Body of pancreas (tissue), 4 donors: ENCODE measurements around the gene AMMECR1. TPM values are rescaled to one million over a fixed set of nuclear protein-coding genes. Genes with fewer than 3 reads are reported as not detected.

Experiments used
- ATAC-seq: fragments of 150-250 bp; one replicate; pipeline ENCODE4 v1.9.1; 2016
- DNase-seq, 4 donors: peaks; one replicate each; pipeline ENCODE4 v3.0.0-alpha.2; 2019
- H3K27ac ChIP-seq, 4 donors: fragments of 200-600 bp; sonication (generic); 1 replicate in 3 of 4; 2 replicates in 1 of 4; pipeline versions ENCODE4 v1.5.1 to v1.6.1; 2016 to 2019; ENCODE audit warnings: mild to moderate bottlenecking in 1 of 4, mixed read lengths in 1 of 4, moderate library complexity in 1 of 4
- H3K27me3 ChIP-seq, 2 donors: fragments of 200-600 bp; sonication (generic); one replicate each; pipeline ENCODE4 v1.6.0; 2016; ENCODE audit warnings: mild to moderate bottlenecking in 1 of 2
- H3K36me3 ChIP-seq, 2 donors: fragments of 200-600 bp; sonication (generic); replicated peaks in 1 of 2; 2 replicates each; pipeline ENCODE4 v1.5.1; 2016; ENCODE audit warnings: low read depth in 2 of 2; ENCODE audit not compliant: insufficient read depth in 1 of 2
- H3K4me1 ChIP-seq: fragments of 200-600 bp; sonication (generic); one replicate; pipeline ENCODE4 v1.6.0; 2016
- H3K4me3 ChIP-seq, 2 donors: fragments of 200-600 bp; sonication (generic); 1 replicate in 1 of 2; 2 replicates in 1 of 2; pipeline ENCODE4 v1.5.1; 2016 to 2019
- H3K9me3 ChIP-seq, 3 donors: fragments of 200-600 bp; sonication (generic); 1 replicate in 2 of 3; 2 replicates in 1 of 3; pipeline ENCODE4 v1.5.1; 2016
- CTCF ChIP-seq, 7 experiments: fragments of 450-650 bp in 4 of 7; fragments of 200-600 bp in 3 of 7; sonication (generic) in 3 of 7; IDR thresholded peaks; one replicate each; pipeline ENCODE4 v1.5.1; 2016 to 2019; ENCODE audit warnings: antibody characterized with exemption in 7 of 7
- POLR2A ChIP-seq, 3 donors: fragments of 450-650 bp; IDR thresholded peaks; one replicate each; pipeline ENCODE4 v1.6.1; 2016; ENCODE audit warnings: antibody characterized with exemption in 3 of 3, mild to moderate bottlenecking in 2 of 3
- WGBS, 2 donors: methylation state at CpG; one replicate each; pipeline ENCODE4 v1.1.5; 2017; 5-methylcytosine and 5-hydroxymethylcytosine counted together
- intact Hi-C: fragments of 100-400 bp; cut with DNase I; formaldehyde crosslinking; loops from one replicate; pipeline ENCODE4 v1.15.1; 2023
- total RNA-seq, 2 donors: library from RNA; depleted of rRNA; stranded (reverse); fragments of >200 nt; gene quantifications; one replicate each; pipeline ENCODE4 v1.1.0, GENCODE V29; 2016

Gene AMMECR1
- total RNA-seq, 2 donors from 2014 or later = 1.6 to 6.5 TPM

- 60 to 79% methylated on average over 1 to 2 of the region's 3 CpGs for WGBS, 2 donors
- H3K9me3 ChIP-seq = no peaks in the 10 kb centered on the region
- DNase-seq (no peak), ATAC-seq (no peak)
- H3K27ac ChIP-seq = no peak overlapping the region
- H3K4me1 ChIP-seq = peaks cover 15% of the 10 kb centered on the region
- TF ChIP-seq POLR2A (IDR thresholded peaks at IDR 0.05) (no peak), CTCF (IDR thresholded peaks at IDR 0.05) (no peak)
- H3K27me3 ChIP-seq = no peaks in the 10 kb centered on the region
- intact Hi-C loops = no loop called here
- H3K4me3 ChIP-seq = no peak overlapping the region
- no peaks in the 10 kb centered on the region for H3K36me3 ChIP-seq
Measured at GRCh38 chrX:110175696-110176095, 142.2 kb downstream of the AMMECR1 start.

- no peak for DNase-seq
- Histone ChIP-seq H3K4me1 (peaks cover 15% of the 10 kb centered on the region), H3K36me3 (no peaks in the 10 kb centered on the region), H3K4me3 (no peak overlapping the region), H3K27ac (no peak overlapping the region), H3K9me3 (no peaks in the 10 kb centered on the region), H3K27me3 (no peaks in the 10 kb centered on the region)
- WGBS, 2 donors = 83 to 100% methylated on average over 1 of the region's 4 CpGs
- ATAC-seq = no peak
- intact Hi-C loops = no loop called here
- TF ChIP-seq POLR2A (IDR thresholded peaks at IDR 0.05) (no peak), CTCF (IDR thresholded peaks at IDR 0.05) (no peak)
Measured at GRCh38 chrX:110175146-110175545, 142.7 kb downstream of the AMMECR1 start.

- ATAC-seq = no peak
- H3K4me3 ChIP-seq = no peak overlapping the region
- peak in 3 of 4 donors; percentile 14 to 31 (median 31) for DNase-seq
- no peaks in the 10 kb centered on the region for H3K9me3 ChIP-seq
- TF ChIP-seq CTCF (IDR thresholded peaks at IDR 0.05) (no peak), POLR2A (IDR thresholded peaks at IDR 0.05) (no peak)
- no peaks in the 10 kb centered on the region for H3K27me3 ChIP-seq
- peaks cover 14% of the 10 kb centered on the region for H3K4me1 ChIP-seq
- H3K27ac ChIP-seq = no peak overlapping the region
- H3K36me3 ChIP-seq = no peaks in the 10 kb centered on the region
- WGBS, 2 donors = 71 to 72% methylated on average over 9 to 19 of the region's 19 CpGs
- intact Hi-C loops = no loop called here
Measured at GRCh38 chrX:110173192-110174175, 144.4 kb downstream of the AMMECR1 start.

DNA sequence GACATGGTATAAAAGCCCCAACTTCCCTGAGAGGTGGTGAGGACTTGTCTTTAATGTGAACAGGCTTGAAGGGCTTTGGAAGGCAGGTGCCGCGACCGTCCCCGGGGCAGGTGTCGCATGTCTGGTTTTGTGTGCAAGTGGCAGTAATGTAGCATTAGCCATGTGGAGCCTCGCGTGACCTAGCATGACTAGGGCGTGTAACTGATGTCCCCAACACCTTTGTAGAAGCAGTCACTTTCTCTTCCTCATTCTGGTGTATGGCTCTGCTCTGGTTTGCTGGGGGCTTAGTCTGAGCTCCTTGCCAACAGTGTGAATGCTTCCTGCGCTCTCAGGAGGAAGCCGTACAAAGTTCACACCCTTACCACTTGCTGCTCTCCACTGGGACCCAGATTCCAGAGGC, 145.7 kb downstream of the AMMECR1 start:
- Histone ChIP-seq H3K27ac (no peak overlapping the region), H3K27me3 (no peaks in the 10 kb centered on the region), H3K4me1 (peaks cover 4% of the 10 kb centered on the region), H3K4me3 (no peak overlapping the region), H3K9me3 (no peaks in the 10 kb centered on the region), H3K36me3 (no peaks in the 10 kb centered on the region)
- DNase-seq (no peak), ATAC-seq (no peak)
- WGBS, 2 donors = 93 to 98% methylated on average over 6 to 10 of the region's 10 CpGs
- TF ChIP-seq POLR2A (IDR thresholded peaks at IDR 0.05) = no peak
- no peak for TF ChIP-seq CTCF (IDR thresholded peaks at IDR 0.05)
- intact Hi-C loops = no loop called here
